Measurements from ENCODE around the gene CARMIL1. TPM values are rescaled to one million over a fixed set of nuclear protein-coding genes. Genes with fewer than 3 reads are reported as not detected.
A peak's percentile ranks its signal among the peaks of the same experiment; 100 is the strongest.

CARMIL1 gene
- total RNA-seq, 4 donors from 2014 or later: 13.6 to 33.2 (median 22.2) TPM

GRCh38 chr6:25354078-25354932 is 75.1 kb downstream of the CARMIL1 start:
- Histone ChIP-seq H3K4me3 (no peak overlapping the region), H3K9me3 (no peaks in the 10 kb centered on the region), H3K36me3 (no peaks in the 10 kb centered on the region), H3K4me1 (peaks cover 6% of the 10 kb centered on the region), H3K27ac (no peak overlapping the region), H3K27me3 (no peaks in the 10 kb centered on the region)
- WGBS: 71% methylated on average over 5 of the region's 5 CpGs
- DNase-seq (ENCODE audit: low spot score in 2 of 2): no peak
- TF ChIP-seq, protein P1, sequence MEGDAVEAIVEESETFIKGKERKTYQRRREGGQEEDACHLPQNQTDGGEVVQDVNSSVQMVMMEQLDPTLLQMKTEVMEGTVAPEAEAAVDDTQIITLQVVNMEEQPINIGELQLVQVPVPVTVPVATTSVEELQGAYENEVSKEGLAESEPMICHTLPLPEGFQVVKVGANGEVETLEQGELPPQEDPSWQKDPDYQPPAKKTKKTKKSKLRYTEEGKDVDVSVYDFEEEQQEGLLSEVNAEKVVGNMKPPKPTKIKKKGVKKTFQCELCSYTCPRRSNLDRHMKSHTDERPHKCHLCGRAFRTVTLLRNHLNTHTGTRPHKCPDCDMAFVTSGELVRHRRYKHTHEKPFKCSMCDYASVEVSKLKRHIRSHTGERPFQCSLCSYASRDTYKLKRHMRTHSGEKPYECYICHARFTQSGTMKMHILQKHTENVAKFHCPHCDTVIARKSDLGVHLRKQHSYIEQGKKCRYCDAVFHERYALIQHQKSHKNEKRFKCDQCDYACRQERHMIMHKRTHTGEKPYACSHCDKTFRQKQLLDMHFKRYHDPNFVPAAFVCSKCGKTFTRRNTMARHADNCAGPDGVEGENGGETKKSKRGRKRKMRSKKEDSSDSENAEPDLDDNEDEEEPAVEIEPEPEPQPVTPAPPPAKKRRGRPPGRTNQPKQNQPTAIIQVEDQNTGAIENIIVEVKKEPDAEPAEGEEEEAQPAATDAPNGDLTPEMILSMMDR (IDR thresholded peaks at IDR 0.05): no peak

GRCh38 chr6:25359191-25359861 is 80.2 kb downstream of the CARMIL1 start:
- no peak for TF ChIP-seq EP300 (IDR thresholded peaks at IDR 0.05)
- TF ChIP-seq POLR2AphosphoS5 (IDR thresholded peaks at IDR 0.05): peak in 2 of 3 donors; percentile 46 to 50
- Histone ChIP-seq H3K9me3 (no peaks in the 10 kb centered on the region), H3K4me3 (peak overlapping the region; percentile 11), H3K4me1 (peaks cover 20% of the 10 kb centered on the region), H3K27ac (peak overlapping the region; percentile 76), H3K36me3 (no peaks in the 10 kb centered on the region), H3K27me3 (no peaks in the 10 kb centered on the region)
- no peak for DNase-seq (ENCODE audit: low spot score in 2 of 2)
- 30% methylated on average over 6 of the region's 6 CpGs for WGBS

GRCh38 chr6:25359891-25360290 is 80.7 kb downstream of the CARMIL1 start:
- DNase-seq (ENCODE audit: low spot score in 2 of 2): no peak
- Histone ChIP-seq H3K4me1 (peaks cover 20% of the 10 kb centered on the region), H3K27ac (peak overlapping the region; percentile 27), H3K27me3 (no peaks in the 10 kb centered on the region), H3K36me3 (no peaks in the 10 kb centered on the region), H3K9me3 (no peaks in the 10 kb centered on the region), H3K4me3 (no peak overlapping the region)
- no peak for TF ChIP-seq EP300 (IDR thresholded peaks at IDR 0.05)
- TF ChIP-seq, protein P1 (IDR thresholded peaks at IDR 0.05): no peak
- no peak for TF ChIP-seq POLR2AphosphoS5 (IDR thresholded peaks at IDR 0.05)
- no peak for TF ChIP-seq POLR2A (IDR thresholded peaks at IDR 0.05)
- WGBS: 41% methylated on average over 2 of the region's 2 CpGs

GRCh38 chr6:25360621-25361020 is 81.4 kb downstream of the CARMIL1 start:
- H3K27ac ChIP-seq: peak overlapping the region; percentile 27
- TF ChIP-seq EP300 (IDR thresholded peaks at IDR 0.05) (no peak), POLR2A (IDR thresholded peaks at IDR 0.05) (no peak), POLR2AphosphoS5 (IDR thresholded peaks at IDR 0.05) (no peak)
- TF ChIP-seq, protein P1 (IDR thresholded peaks at IDR 0.05): no peak
- no peak for DNase-seq (ENCODE audit: low spot score in 2 of 2)
- no peaks in the 10 kb centered on the region for H3K36me3 ChIP-seq
- no peak overlapping the region for H3K4me3 ChIP-seq
- no peaks in the 10 kb centered on the region for H3K9me3 ChIP-seq
- no peaks in the 10 kb centered on the region for H3K27me3 ChIP-seq
- WGBS: 35% methylated on average over 1 of the region's 1 CpG
- H3K4me1 ChIP-seq: peaks cover 20% of the 10 kb centered on the region

GRCh38 chr6:25363427-25363826 is 84.3 kb downstream of the CARMIL1 start:
- Histone ChIP-seq H3K27ac (no peak overlapping the region), H3K36me3 (no peaks in the 10 kb centered on the region), H3K4me3 (no peak overlapping the region), H3K9me3 (no peaks in the 10 kb centered on the region), H3K4me1 (peaks cover 34% of the 10 kb centered on the region), H3K27me3 (no peaks in the 10 kb centered on the region)
- no peak for DNase-seq (ENCODE audit: low spot score in 2 of 2)
- TF ChIP-seq POLR2AphosphoS5 (IDR thresholded peaks at IDR 0.05) (no peak), POLR2A (IDR thresholded peaks at IDR 0.05) (no peak), EP300 (IDR thresholded peaks at IDR 0.05) (no peak)
- TF ChIP-seq, protein P1 (IDR thresholded peaks at IDR 0.05): no peak
- 27% methylated on average over 2 of the region's 2 CpGs for WGBS

All from suprapubic skin (tissue), 4 donors.